Measurements from ENCODE around the gene MRPS11. TPM values are rescaled to one million over a fixed set of nuclear protein-coding genes. Genes with fewer than 3 reads are reported as not detected.

The MRPS11 gene
- total and polyA plus RNA-seq, 2 of the 8 experiments (the other 6 are each of a cell fraction or from before 2014, with no cell fraction given): 41.4 to 59.2 TPM

- TF ChIP-seq CHD7 (IDR thresholded peaks at IDR 0.05; ENCODE audit: insufficient replicate concordance, low read length) (no peak), BACH1 (IDR thresholded peaks at IDR 0.05; ENCODE audit: low read length) (no peak), ZNF274 (IDR thresholded peaks at IDR 0.05; ENCODE audit: borderline replicate concordance, extremely low read depth, low read length) (no peak), CEBPB (IDR thresholded peaks at IDR 0.05; ENCODE audit: low read depth, low read length) (no peak), JUN (IDR thresholded peaks at IDR 0.05; ENCODE audit: low read depth, low read length) (no peak)
These were observed 58.9 kb downstream of the MRPS11 start (continued) for GRCh38 chr15:88526247-88526879.

All from H1 (cell line).